Right ventricle myocardium inferior (tissue), 1 donor: ENCODE data around the gene SPRY4. TPM values are rescaled to one million over a fixed set of nuclear protein-coding genes. Genes with fewer than 3 reads are reported as not detected.
"Not testable (repeated sequence)": the region's sequence is repeated elsewhere in the genome, so short reads cannot be mapped to it uniquely, and the experiment has no call there.

Source experiments
- ATAC-seq: fragments of 200-7000 bp; cut with Tn5 transposase; one replicate; pipeline ENCODE4 v1.9.1; 2020; ENCODE audit warnings: mild to moderate bottlenecking, moderate library complexity
- DNase-seq: peaks from one replicate; pipeline ENCODE4 v3.0.0; 2021; ENCODE audit errors: missing footprints
- intact Hi-C: fragments of 100-400 bp; cut with DNase I; formaldehyde crosslinking; loops from one replicate; pipeline ENCODE4 v1.11.0; 2022
- long read RNA-seq: library from polyadenylated mRNA; unstranded; transcript quantifications from one replicate; pipeline ENCODE4 v2.0.0, GENCODE V29; 2021
- total RNA-seq: library from RNA; stranded (reverse); fragmentation: NEBNext Ultra II Directional; extraction: Animal tissue kit (Norgen Biotek cat#: 25700); gene quantifications from one replicate; pipeline ENCODE4 v1.2.1, GENCODE V29; 2021
- donor health status: DM: no; HTN: yes; CAD: no; lungs with severe emphysema.

SPRY4 gene, protein sequence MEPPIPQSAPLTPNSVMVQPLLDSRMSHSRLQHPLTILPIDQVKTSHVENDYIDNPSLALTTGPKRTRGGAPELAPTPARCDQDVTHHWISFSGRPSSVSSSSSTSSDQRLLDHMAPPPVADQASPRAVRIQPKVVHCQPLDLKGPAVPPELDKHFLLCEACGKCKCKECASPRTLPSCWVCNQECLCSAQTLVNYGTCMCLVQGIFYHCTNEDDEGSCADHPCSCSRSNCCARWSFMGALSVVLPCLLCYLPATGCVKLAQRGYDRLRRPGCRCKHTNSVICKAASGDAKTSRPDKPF
- total RNA-seq = 9.7 TPM
- long read RNA-seq, full-length matches to known transcripts = 2 of 3 reads
- long read RNA-seq, partial matches to known transcripts = 0 of 3 reads
- long read RNA-seq, other reads (novel, unspliced or antisense) = 1 of 3 reads

- intact Hi-C loops = loop anchor here (2.0 to 5.0 kb wide), 4 partner anchors 107 to 218 kb away; no protein-coding TSS in a partner anchor
- ATAC-seq (peak; percentile 74), DNase-seq (peak; percentile 94)
Measured at GRCh38 chr5:142324871-142325724, at the start of gene SPRY4. TSS of gene SPRY4 (minus strand) at chr5:142325021. CDS start at chr5:142315108, 9,913 bp downstream.

DNA sequence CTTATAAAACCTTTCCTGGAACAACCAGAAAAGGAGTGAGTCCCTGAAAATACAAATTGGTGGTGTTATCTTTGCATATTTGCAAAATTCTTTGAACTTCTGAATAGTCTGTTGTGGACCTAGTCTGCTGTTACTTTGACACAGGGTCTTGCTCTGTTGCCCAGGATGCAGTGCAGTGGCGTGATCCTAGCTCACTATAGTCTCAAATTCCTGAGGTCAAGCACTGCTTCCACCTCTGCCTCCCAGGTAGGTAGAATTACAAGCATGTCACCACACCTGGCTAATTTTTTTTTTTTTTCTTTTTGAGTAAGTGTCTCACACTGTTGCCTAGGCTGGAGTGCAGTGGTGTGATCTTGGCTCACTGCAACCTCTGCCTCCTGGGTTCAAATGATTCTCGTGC, 43.7 kb upstream of the SPRY4 start:
- ATAC-seq = no peak
- intact Hi-C loops = no loop called here

GRCh38 chr5:142366007-142366406, 41.2 kb upstream of the SPRY4 start:
- DNase-seq (no peak), ATAC-seq (no peak)
- intact Hi-C loops = no loop called here

More for the DNA sequence above, 43.7 kb upstream of the SPRY4 start:
- DNase-seq = no peak

DNA sequence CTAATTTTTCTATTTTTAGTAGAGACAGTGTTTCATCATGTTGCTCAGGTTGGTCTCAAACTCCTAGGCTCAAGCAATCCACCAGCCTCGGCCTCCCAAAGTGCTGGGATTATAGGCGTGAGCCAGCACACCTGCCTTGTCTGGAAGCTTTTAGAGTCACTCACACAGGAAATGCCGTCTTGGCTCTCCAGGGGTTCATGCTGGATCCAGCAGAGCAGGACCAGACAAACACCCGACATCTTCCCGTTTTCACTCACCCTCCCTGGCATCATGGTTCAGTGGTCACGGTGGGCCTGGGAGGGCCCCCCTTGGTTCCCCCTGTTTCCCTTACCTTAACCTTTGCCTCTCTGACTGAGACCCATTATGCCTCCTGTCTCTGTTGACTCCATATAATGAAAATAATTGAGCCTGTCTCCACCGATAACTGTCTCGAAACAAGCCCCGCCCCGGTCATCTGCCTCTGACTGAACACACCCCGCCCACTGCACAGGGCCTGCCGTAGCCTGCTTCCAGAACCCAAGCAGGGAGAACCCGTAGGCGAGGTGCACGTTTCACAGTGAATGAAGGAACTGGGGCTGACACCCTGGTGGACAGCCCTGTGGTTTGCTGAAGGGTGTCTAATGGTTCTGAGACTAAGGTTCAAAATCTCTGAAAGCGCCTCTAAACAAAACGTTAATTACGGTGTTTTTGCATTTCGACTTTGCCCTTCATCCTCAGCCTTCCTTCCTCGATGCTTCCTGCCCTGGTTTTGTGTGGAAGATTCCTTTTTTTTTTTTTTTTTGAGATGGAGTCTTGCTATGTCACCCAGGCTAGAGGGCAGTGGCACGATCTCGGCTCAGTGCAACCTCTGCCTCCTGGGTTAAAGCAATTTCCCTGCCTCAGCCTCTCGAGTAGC, 39.7 kb upstream of the SPRY4 start:
- ATAC-seq = no peak
- peak; percentile 80 for DNase-seq
- intact Hi-C loops = no loop called here

- intact Hi-C loops = loop anchor here (2.0 kb wide), 1 partner anchor 63 kb away; no protein-coding TSS in a partner anchor
- DNase-seq (no peak), ATAC-seq (no peak)
Measured at GRCh38 chr5:142363619-142363963, 38.8 kb upstream of the SPRY4 start.

DNA sequence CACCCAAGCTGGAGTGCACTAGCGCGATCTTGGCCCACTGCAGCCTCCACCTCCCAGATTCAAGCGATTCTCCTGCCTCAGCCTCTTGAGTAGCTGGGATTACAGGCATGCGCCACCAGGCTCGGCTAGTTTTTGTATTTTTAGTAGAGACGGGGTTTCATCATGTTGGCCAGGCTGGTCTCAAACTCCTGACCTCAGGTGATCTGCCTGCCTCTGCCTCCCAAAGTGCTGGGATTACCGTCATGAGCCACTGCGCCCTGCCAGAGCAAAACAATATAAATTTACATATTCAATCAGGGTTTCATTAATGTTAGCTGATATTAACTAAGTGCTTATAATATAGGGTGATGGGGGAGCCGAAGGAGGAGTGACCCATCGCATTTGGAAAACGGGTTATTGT, 37.4 kb upstream of the SPRY4 start:
- DNase-seq, ATAC-seq: not testable (repeated sequence)
- intact Hi-C loops = loop anchor here (2.0 kb wide), 1 partner anchor 65 kb away; no protein-coding TSS in a partner anchor

GRCh38 chr5:142360607-142361120, 35.8 kb upstream of the SPRY4 start:
- ATAC-seq (no peak), DNase-seq (no peak)
- intact Hi-C loops = no loop called here

DNA sequence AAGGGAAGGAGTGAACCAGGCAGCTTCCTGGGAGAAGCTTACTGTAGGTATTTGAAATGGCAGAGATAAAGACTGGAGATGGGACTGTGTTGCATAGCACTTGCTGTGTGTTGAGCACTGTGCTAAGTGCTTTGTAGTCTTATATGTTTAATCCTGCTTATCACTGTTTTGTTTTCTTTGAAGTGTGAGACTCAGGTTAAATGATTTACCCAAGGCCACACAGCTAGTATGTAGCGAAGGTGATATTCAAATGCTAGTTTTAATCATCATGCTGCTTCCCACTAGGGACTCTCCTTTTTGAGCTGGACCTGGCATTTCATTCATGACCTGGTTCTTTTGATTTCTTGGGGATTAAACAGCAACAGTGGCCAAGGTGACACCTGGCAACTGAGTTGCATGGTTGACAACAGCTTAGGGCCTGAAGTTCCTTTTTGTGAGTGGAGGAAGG, 35.3 kb upstream of the SPRY4 start:
- DNase-seq (no peak), ATAC-seq (no peak)
- intact Hi-C loops = no loop called here

DNA sequence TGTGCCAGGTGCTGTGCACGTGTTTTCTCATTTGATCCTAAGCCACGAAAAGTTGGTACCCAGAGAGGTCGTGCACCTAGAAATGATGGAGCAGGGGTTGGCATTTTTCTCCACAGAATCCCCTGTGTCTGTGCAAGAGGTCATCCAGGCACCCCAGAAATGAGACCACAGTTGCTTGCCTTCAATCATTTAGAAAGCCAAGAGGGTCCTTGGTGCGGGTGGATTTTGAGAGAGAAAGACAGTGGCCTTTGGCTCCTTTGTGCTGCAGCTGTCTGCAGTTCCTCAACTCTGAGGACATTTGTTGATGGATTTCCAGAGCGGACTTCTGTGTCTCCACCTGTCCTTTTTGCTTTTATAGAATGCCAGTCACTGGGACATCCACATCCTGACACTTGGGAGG, 33.8 kb upstream of the SPRY4 start:
- no peak for DNase-seq
- no peak for ATAC-seq
- intact Hi-C loops = loop anchor here (5.0 to 10.0 kb wide), 2 partner anchors 76 to 204 kb away; no protein-coding TSS in a partner anchor

GRCh38 chr5:142358121-142358520, 33.3 kb upstream of the SPRY4 start:
- no peak for DNase-seq
- intact Hi-C loops = loop anchor here (5.0 to 10.0 kb wide), 2 partner anchors 76 to 203 kb away; no protein-coding TSS in a partner anchor

DNA sequence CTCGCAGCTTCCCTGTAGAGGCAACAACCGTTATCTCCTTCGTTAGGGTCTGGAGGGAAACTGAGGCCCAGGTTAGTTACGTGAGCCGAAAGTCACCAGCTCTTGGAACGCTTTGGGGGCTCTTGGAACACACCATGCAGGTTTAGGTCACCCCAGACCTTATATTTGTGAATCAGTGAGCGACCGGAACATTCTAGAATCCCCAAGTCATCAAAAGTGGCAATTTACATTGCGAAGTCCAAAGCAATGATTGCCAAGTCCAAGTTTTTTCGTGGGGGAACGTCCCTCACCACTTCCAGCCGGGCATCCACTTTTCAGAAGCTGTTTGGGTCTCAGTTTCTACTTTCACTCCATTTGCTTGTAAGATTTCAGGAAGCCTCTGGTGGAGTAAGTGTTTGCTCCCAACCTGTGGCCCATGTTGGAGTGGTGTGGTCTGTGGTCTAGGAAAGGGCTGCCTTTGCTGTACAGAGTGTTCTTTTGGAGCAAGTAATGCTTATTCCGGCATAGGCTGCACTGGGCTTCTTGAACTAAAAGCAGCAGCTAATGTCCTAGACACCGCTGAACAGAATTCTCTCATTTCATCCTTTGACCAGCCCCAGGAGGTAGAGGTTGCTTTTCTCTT, 32.8 kb upstream of the SPRY4 start:
- intact Hi-C loops = loop anchor here (1.0 to 10.0 kb wide), 3 partner anchors 75 to 203 kb away; no protein-coding TSS in a partner anchor
- ATAC-seq = no peak
- no peak for DNase-seq

More at GRCh38 chr5:142358121-142358520, 33.3 kb upstream of the SPRY4 start:
- no peak for ATAC-seq

DNA sequence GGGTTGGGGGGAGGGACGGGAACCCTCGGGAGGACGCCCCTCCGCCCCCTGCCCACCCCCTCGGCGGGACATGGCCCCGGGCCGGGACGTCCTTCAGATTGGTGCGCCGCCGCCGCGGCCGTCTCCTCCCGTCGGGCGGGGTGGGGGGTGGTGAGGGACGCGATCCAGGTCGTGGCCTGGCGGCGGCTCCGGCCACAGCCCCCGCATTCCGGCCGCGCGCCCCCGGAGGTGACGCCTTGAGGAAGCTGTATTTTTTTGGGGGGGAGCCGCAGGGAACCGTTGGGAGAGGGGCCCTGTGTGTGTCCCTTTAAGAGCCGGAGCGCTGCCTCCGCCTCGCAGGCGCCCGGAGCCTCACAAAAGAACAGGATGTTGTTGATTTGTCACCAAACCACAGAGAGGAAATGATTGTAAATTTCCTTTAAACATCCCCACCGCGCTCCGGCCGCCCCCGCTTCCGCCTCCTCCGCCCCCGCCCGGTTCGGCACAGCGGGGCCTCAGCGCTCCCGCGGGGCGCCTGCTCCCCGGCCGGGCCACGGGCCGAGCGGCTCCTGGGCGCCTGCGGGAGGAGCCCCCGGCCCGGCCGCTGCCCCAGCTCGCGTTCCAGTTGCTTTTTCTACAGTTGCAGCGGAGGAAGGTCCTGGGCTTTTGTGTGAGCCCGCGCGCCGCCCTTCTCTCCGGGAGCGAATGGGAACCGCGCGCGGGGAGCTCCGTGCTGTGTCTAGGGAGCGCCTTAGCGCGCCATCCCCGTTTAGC, 32.1 kb upstream of the SPRY4 start:
- intact Hi-C loops = loop anchor here (1.0 to 10.0 kb wide), 4 partner anchors 31 to 202 kb away; no protein-coding TSS in a partner anchor
- DNase-seq (peak; percentile 94), ATAC-seq (peak; percentile 86)

DNA sequence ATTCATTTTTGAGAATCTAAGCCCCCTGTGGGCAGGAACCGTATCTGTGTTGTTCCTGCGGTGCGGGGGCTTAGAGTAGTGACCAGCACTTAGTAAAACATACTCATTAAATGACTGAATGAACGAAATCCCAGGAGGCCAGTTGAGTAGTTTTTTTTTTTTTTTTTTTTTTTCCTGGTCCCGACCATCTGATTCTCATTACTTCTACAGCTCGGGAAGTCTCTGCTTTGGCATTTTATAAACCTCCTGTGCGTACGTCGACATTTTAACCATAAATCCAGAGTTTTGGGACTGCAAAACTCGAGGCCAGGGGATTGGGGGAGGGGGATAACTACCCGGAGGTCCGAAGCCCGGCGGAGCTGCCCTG, 31.5 kb upstream of the SPRY4 start:
- intact Hi-C loops = loop anchor here (1.0 to 10.0 kb wide), 3 partner anchors 30 to 202 kb away; no protein-coding TSS in a partner anchor
- peak; percentile 6 for ATAC-seq
- no peak for DNase-seq

DNA sequence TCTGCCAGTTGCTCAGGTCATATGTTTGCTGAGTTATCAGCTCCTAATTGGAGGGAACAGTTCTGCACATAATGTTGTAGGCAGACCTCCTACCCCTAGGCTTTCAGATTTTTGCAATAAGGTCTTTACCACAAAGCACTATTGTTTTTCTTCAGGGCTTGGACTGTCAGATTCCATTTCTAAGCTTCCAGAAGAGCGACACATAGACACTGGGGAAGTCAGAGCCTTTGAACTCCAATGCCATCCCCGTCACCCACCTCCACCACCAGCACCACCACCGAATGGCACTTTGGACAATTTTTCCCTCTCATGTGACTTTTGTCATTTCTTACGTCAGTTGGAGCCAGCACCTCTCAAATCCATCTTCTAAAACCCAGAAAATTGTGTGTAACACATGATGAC, 28.3 kb upstream of the SPRY4 start:
- ATAC-seq = no peak
- DNase-seq = no peak
- intact Hi-C loops = loop anchor here (10.0 kb wide), 1 partner anchor 198 kb away; no protein-coding TSS in a partner anchor

DNA sequence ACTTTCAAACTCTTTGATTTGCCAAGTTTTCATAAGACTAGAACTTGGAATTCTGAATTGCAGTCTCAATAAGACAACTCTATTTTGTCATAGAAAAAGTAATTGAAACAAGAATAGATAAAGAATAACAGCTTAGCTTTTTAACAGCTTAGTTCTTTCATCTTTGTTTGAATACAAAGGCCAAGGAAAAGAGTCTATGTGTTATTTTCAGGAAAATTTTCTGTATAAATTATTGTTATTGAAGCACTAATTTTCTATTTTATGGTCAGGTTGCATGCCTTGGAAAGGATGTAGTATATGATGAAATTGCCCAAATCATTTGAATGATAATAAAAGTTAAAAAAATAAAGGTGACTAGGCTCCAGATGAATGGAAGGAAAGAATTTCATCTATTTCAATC, 25.2 kb upstream of the SPRY4 start:
- DNase-seq (no peak), ATAC-seq (no peak)
- intact Hi-C loops = loop anchor here (10.0 kb wide), 1 partner anchor 195 kb away; no protein-coding TSS in a partner anchor

GRCh38 chr5:142346706-142347105, 21.9 kb upstream of the SPRY4 start:
- no peak for DNase-seq
- intact Hi-C loops = no loop called here
- no peak for ATAC-seq

GRCh38 chr5:142344915-142345314, 20.1 kb upstream of the SPRY4 start:
- intact Hi-C loops, DNase-seq, ATAC-seq: not testable (repeated sequence)
